ENCODE measurements around the gene TRIM47. TPM values are rescaled to one million over a fixed set of nuclear protein-coding genes. Genes with fewer than 3 reads are reported as not detected.
A peak's percentile ranks its signal among the peaks of the same experiment; 100 is the strongest.

Gene TRIM47
- total and polyA plus RNA-seq, 3 donors from 2014 or later = 18.3 to 48.6 (median 43.5) TPM

GRCh38 chr17:75849279-75849646 lies 29.1 kb downstream of the TRIM47 start:
- H3K27me3 ChIP-seq = no peaks in the 10 kb centered on the region
- TF ChIP-seq POLR2A (IDR thresholded peaks at IDR 0.05) (no peak), CTCF (IDR thresholded peaks at IDR 0.05) (no peak)
- H3K4me1 ChIP-seq = peaks cover 54% of the 10 kb centered on the region
- no peak overlapping the region for H3K4me3 ChIP-seq
- peak overlapping the region; percentile 67 to 79 for H3K27ac ChIP-seq
- no peak for DNase-seq
- intact Hi-C loops (cut with DNase I; ENCODE audit: low total_unique reads) = loop anchor here (10.0 kb wide), 1 partner anchor 74 kb away; a partner anchor contains a TSS
- 31 to 64% methylated on average over 11 of the region's 11 CpGs for WGBS, 2 donors
- H3K36me3 ChIP-seq (ENCODE audit: low read depth, missing control alignments) = no peaks in the 10 kb centered on the region
- no peaks in the 10 kb centered on the region for H3K9me3 ChIP-seq

DNA sequence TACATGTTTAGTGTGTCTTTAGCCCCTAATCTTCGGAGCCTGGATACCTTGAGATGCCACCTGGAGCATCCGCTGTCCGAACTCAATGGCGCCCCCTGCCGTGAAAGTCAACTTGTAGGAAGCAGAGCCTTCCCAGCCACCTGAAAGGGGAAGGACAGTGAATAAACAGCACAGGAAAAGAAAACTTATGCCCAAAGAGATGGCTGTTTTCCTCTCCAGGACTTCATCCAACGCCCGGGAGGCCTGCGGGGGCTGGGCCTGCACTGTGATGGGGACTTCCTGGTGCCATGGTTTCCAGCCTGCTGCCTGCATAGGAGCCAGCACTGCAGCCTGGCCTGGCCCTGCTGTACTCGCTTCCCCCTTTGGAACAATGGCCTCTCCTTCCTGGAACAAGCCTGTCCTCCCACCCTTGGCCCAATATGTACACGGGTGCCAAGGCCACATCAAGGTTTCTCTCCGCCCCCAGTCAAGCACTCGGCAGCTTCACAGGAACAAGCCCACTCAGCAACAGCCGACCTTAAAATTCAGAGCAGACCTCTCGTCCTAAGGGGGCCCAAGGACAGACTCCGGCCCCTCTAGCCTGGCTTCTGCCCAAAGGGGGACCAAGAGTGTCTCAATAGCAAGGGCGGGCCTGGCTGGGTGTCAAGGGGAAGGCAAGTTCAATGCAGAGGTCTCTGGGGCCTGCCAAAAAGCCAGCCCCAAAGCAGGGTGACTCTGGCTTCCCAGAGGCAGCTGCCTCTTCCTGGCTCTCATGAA lies 29.7 kb downstream of the TRIM47 start:
- peak; percentile 56 to 59 (median 58) for TF ChIP-seq CTCF (IDR thresholded peaks at IDR 0.05)
- no peak for TF ChIP-seq POLR2A (IDR thresholded peaks at IDR 0.05)
- peak overlapping the region; percentile 67 to 79 for H3K27ac ChIP-seq
- no peak overlapping the region for H3K4me3 ChIP-seq
- intact Hi-C loops (cut with DNase I; ENCODE audit: low total_unique reads) = loop anchor here (10.0 kb wide), 1 partner anchor 74 kb away; a partner anchor contains a TSS
- WGBS, 2 donors = 35 to 42% methylated on average over 16 of the region's 16 CpGs
- no peaks in the 10 kb centered on the region for H3K9me3 ChIP-seq
- peak; percentile 91 for DNase-seq
- H3K36me3 ChIP-seq (ENCODE audit: low read depth, missing control alignments) = no peaks in the 10 kb centered on the region
- H3K4me1 ChIP-seq = peaks cover 50% of the 10 kb centered on the region
- no peaks in the 10 kb centered on the region for H3K27me3 ChIP-seq

GRCh38 chr17:75847614-75848522 lies 30.5 kb downstream of the TRIM47 start:
- intact Hi-C loops (cut with DNase I; ENCODE audit: low total_unique reads) = loop anchor here (10.0 kb wide), 1 partner anchor 73 kb away; a partner anchor contains a TSS
- 73 to 83% methylated on average over 20 to 25 of the region's 25 CpGs for WGBS, 2 donors
- H3K4me1 ChIP-seq = peaks cover 43% of the 10 kb centered on the region
- no peaks in the 10 kb centered on the region for H3K9me3 ChIP-seq
- no peak for DNase-seq
- H3K4me3 ChIP-seq = no peak overlapping the region
- no peaks in the 10 kb centered on the region for H3K36me3 ChIP-seq (ENCODE audit: low read depth, missing control alignments)
- peak overlapping the region; percentile 67 to 79 for H3K27ac ChIP-seq
- TF ChIP-seq POLR2A (IDR thresholded peaks at IDR 0.05) (no peak), CTCF (IDR thresholded peaks at IDR 0.05) (no peak)
- no peaks in the 10 kb centered on the region for H3K27me3 ChIP-seq

DNA sequence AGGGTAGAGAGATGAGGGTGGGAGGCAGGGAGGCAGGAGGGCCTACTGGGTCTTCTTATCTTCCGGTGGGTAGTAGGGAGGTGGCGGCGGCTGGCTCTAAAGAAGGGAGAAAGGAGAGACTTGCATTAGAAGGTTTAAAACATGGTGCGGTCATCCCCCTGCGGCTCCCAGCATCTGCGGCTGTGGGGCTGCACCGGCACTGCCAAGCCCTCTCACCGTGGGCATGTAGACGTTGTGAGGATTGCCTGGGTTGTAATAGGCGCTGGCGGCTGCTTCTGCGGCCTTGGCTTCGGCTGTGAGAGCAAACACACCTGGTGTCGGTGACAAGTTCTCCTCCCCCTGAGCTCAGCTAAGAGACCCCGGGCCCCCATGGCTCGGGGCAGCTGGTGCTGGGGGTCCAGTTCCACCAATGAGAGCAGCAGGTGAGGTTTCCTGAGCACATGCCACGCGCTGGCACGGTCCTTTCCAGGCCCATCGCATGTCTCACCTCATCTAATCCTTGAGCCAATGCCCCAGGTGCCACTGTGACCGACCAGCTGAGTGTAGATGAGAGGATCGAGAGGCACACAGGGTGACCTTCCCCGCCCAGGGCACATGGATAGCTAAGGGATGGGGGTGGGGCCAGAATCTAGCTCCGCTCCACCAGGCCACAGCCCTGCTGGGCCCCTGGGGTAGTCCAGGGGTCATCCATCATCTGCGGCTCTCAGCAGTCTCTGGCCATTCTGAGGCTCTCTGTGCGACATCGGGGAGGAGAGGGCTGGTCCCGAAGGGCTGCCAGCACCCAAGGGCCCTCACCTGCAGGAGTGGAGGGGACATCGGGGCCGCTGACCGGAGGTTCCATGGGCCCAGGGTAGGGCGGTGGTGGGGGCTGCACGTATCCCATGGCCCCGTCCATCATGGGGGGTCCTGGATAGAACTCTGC lies 31.4 kb downstream of the TRIM47 start:
- TF ChIP-seq POLR2A (IDR thresholded peaks at IDR 0.05) = no peak
- TF ChIP-seq CTCF (IDR thresholded peaks at IDR 0.05) = no peak
- H3K36me3 ChIP-seq (ENCODE audit: low read depth, missing control alignments) = no peaks in the 10 kb centered on the region
- peak overlapping the region; percentile 67 to 79 for H3K27ac ChIP-seq
- peaks cover 43% of the 10 kb centered on the region for H3K4me1 ChIP-seq
- intact Hi-C loops (cut with DNase I; ENCODE audit: low total_unique reads) = loop anchor here (10.0 kb wide), 1 partner anchor 72 kb away; a partner anchor contains a TSS
- H3K9me3 ChIP-seq = no peaks in the 10 kb centered on the region
- WGBS, 2 donors = 82 to 85% methylated on average over 25 to 27 of the region's 34 CpGs
- H3K27me3 ChIP-seq = no peaks in the 10 kb centered on the region
- no peak overlapping the region for H3K4me3 ChIP-seq
- no peak for DNase-seq
